Fibroblast of lung (primary cell): ENCODE results near the gene ZNF805.

ENCODE experiments used
- EZH2 ChIP-seq: IDR thresholded peaks from 2 replicates; pipeline ENCODE4 v1.5.1; 2012; ENCODE audit warnings: low read length, control low read depth, mild to moderate bottlenecking; ENCODE audit errors: missing control alignments
- TF ChIP-seq, protein P1 (sequence below), 2 donors: IDR thresholded peaks in 1 of 2; conservative IDR thresholded peaks in 1 of 2; 1 replicate in 1 of 2; 2 replicates in 1 of 2; pipeline ENCODE4 v1.5.1; 2011 to 2012; ENCODE audit warnings: low read length in 2 of 2, control low read depth in 1 of 2, inconsistent platforms in 1 of 2, low read depth in 1 of 2, mild to moderate bottlenecking in 1 of 2

DNA sequence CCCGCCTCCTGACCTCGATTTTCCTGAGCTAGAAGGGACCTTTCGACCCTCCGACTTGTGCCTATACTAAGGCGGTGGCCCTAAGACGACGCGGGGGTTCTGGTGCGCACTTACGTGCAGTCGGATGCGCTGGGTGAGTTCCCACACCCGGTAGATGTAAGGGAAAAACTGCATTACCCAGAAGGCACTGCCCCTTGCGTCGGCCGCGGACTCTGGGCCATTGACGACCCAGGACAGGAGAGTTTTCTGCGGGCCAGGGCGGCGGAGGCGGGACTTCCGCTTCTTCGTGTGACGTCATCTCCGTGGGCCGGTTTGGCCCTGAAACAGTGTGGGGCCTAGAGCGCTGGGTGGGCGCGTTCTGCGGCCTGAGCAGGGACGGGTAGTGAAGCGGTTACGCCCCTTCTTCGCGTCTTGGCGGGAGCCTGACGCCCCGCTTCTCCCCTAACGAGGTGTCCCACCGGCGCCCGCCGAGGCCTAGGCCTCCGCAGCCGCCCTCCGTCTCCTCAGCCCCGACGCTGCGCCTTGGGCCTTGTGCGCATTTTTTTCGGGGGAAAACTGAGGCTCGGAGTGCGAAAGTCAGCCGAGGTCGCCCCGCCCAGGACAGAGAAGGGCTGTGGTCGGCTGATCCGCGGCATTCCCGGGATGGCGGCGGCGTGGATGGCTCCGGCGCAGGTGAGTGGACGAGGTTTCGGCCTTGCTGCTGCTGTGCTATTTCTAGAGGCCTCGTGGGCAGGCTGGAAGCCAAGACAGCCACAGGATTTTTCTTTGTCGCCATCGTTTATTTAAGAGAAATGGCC lies 39.9 kb downstream of the ZNF805 start, which contains the start of gene ZNF460:
- TF ChIP-seq, protein P1, sequence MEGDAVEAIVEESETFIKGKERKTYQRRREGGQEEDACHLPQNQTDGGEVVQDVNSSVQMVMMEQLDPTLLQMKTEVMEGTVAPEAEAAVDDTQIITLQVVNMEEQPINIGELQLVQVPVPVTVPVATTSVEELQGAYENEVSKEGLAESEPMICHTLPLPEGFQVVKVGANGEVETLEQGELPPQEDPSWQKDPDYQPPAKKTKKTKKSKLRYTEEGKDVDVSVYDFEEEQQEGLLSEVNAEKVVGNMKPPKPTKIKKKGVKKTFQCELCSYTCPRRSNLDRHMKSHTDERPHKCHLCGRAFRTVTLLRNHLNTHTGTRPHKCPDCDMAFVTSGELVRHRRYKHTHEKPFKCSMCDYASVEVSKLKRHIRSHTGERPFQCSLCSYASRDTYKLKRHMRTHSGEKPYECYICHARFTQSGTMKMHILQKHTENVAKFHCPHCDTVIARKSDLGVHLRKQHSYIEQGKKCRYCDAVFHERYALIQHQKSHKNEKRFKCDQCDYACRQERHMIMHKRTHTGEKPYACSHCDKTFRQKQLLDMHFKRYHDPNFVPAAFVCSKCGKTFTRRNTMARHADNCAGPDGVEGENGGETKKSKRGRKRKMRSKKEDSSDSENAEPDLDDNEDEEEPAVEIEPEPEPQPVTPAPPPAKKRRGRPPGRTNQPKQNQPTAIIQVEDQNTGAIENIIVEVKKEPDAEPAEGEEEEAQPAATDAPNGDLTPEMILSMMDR (conservative IDR thresholded peaks at IDR 0.05 in 1 of 2, IDR thresholded peaks at IDR 0.05 in 1 of 2; ENCODE audit: low read depth in 1 of 2, low read length in 2 of 2): no peak
- no peak for TF ChIP-seq EZH2
